GM19467 (cell line): ENCODE measurements around the gene CHMP1A.
"Not testable (repeated sequence)": the region's sequence is repeated elsewhere in the genome, so short reads cannot be mapped to it uniquely, and the experiment has no call there.

ENCODE experiments used
- ATAC-seq: cut with Tn5 transposase; IDR thresholded peaks from one replicate; pipeline ENCODE4 v1.9.1; 2021; ENCODE audit warnings: mild to moderate bottlenecking, moderate library complexity; ENCODE audit not compliant: unreplicated experiment

Gene CHMP1A

GRCh38 chr16:89657442-89658220 is at the start of gene CHMP1A, which contains the start of gene SPATA33:
Gene CHMP1A, minus strand, starts transcription at chr16:89657708. Its CDS starts 120 bp downstream, at chr16:89657588.
Gene SPATA33, plus strand, starts transcription at chr16:89657836. Its CDS starts 76 bp downstream, at chr16:89657912.
- ATAC-seq: peak; percentile 92

GRCh38 chr16:89706518-89707260 is 49.2 kb upstream of the CHMP1A start:
- no peak for ATAC-seq

- ATAC-seq: no peak
Measured at GRCh38 chr16:89705006-89705405, 47.5 kb upstream of the CHMP1A start.

- no peak for ATAC-seq
Measured at GRCh38 chr16:89704281-89704680, 46.8 kb upstream of the CHMP1A start.

- ATAC-seq: peak; percentile 63
Measured at GRCh38 chr16:89701425-89702406, 44.2 kb upstream of the CHMP1A start, which contains the start of gene SPATA2L. Gene SPATA2L, minus strand, starts transcription at chr16:89701705. Its CDS starts 473 bp downstream, at chr16:89701232.

- no peak for ATAC-seq
Measured at GRCh38 chr16:89700649-89701424, 43.3 kb upstream of the CHMP1A start.

GRCh38 chr16:89700100-89700648 is 42.7 kb upstream of the CHMP1A start:
- ATAC-seq: peak; percentile 37

- ATAC-seq: not testable (repeated sequence)
Measured at GRCh38 chr16:89699629-89700099, 42.2 kb upstream of the CHMP1A start.

GRCh38 chr16:89698717-89699116 is 41.2 kb upstream of the CHMP1A start:
- not testable (repeated sequence) for ATAC-seq

- no peak for ATAC-seq
Measured at GRCh38 chr16:89697616-89698331, 40.3 kb upstream of the CHMP1A start.

GRCh38 chr16:89697161-89697615 is 39.7 kb upstream of the CHMP1A start:
- no peak for ATAC-seq

- ATAC-seq: no peak
Measured at GRCh38 chr16:89696670-89697128, 39.2 kb upstream of the CHMP1A start.

GRCh38 chr16:89695875-89696669 is 38.6 kb upstream of the CHMP1A start:
- ATAC-seq: no peak

GRCh38 chr16:89695086-89695874 is 37.8 kb upstream of the CHMP1A start:
- ATAC-seq: no peak

GRCh38 chr16:89694784-89695085 is 37.2 kb upstream of the CHMP1A start:
- ATAC-seq: not testable (repeated sequence)

GRCh38 chr16:89693931-89694783 is 36.6 kb upstream of the CHMP1A start:
- ATAC-seq: no peak
